Measurements from ENCODE around the gene WIPF3. TPM values are rescaled to one million over a fixed set of nuclear protein-coding genes. Genes with fewer than 3 reads are reported as not detected.

WIPF3 gene
- total and polyA plus RNA-seq, 2 of the 4 experiments (the other 2 are of a cell fraction), result not detected

DNA sequence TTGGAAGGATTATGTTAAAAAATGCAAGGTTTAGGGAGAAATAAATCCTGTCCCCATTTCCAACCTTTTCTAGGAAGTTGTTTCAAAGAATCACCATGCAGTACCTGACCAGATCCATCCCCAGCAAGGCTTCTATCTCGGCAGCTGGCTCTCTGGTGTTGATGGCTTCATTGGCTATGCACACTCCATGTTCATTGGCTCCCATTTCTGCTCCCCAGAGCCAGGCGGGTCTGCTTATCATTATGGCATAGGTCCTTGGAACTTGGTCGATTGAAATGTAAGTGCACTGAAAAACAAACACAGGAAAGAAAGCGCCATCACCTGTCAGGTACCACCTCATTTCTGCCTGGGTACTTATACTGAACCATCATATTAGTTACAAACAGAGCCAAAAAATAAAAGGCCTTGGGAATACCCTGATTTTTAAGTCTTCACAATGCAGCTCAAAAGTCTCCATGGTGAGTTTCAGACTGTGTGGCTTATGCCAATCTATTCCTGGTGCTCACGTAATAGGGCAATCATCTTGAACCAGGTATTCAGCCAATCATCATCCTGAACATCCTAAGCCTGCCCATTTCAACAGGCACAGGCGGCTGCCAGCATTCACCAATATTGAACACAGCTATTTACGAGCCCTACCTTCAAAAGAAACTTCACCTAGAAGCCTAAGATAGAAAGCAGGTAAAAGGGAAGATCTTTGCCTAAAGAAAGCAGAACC is 148.9 kb downstream of the WIPF3 start:
- TF ChIP-seq MXI1 (IDR thresholded peaks at IDR 0.05; ENCODE audit: borderline replicate concordance, low read depth, low read length) (no peak), CHD1 (IDR thresholded peaks at IDR 0.05; ENCODE audit: low read depth, low read length) (no peak), MAZ (IDR thresholded peaks at IDR 0.05; ENCODE audit: borderline replicate concordance, low read depth, low read length) (no peak), POLR2A (IDR thresholded peaks at IDR 0.05; ENCODE audit: low read depth, low read length) (no peak), MAFK (IDR thresholded peaks at IDR 0.05; ENCODE audit: low read depth, low read length) (no peak), RAD21 (IDR thresholded peaks at IDR 0.05; ENCODE audit: low read length) (no peak), RCOR1 (IDR thresholded peaks at IDR 0.05; ENCODE audit: insufficient replicate concordance, low read length) (no peak), BHLHE40 (IDR thresholded peaks at IDR 0.05; ENCODE audit: low read depth, low read length) (no peak), RFX5 (IDR thresholded peaks at IDR 0.05; ENCODE audit: low read depth, low read length) (no peak), NFE2L2 (IDR thresholded peaks at IDR 0.05; ENCODE audit: low read depth, low read length) (no peak)
- TF ChIP-seq, protein P1, sequence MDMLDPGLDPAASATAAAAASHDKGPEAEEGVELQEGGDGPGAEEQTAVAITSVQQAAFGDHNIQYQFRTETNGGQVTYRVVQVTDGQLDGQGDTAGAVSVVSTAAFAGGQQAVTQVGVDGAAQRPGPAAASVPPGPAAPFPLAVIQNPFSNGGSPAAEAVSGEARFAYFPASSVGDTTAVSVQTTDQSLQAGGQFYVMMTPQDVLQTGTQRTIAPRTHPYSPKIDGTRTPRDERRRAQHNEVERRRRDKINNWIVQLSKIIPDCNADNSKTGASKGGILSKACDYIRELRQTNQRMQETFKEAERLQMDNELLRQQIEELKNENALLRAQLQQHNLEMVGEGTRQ (IDR thresholded peaks at IDR 0.05; ENCODE audit: low read depth, low read length), result no peak
- no CpG with 5 or more reads among the region's 7 CpGs for WGBS, 2 experiments (ENCODE audit: extremely low coverage in 2 of 2, insufficient read length in 1 of 2)
- Histone ChIP-seq H3K14ac (replicated peaks; ENCODE audit: low read depth, low read length) (no peak overlapping the region), H4K20me1 (ENCODE audit: insufficient read depth, low read length) (peaks cover 34% of the 10 kb centered on the region; the same call in 1 of the 2 replicates), H3K4me3 (ENCODE audit: insufficient read depth, low read depth, low read length) (no peak overlapping the region), H3K18ac (ENCODE audit: low read depth, low read length) (no peak overlapping the region), H2AK5ac (ENCODE audit: low read depth, low read length) (no peak overlapping the region), H2BK5ac (ENCODE audit: low read depth, low read length, poor library complexity, severe bottlenecking) (no peak overlapping the region), H3K4me2 (ENCODE audit: low read depth, low read length) (no peak overlapping the region), H3K27me3 (ENCODE audit: control insufficient read depth, insufficient read depth, low read length) (no peaks in the 10 kb centered on the region), H3K27ac (ENCODE audit: insufficient read depth, low read length) (no peak overlapping the region), H3K4me1 (ENCODE audit: control insufficient read depth, insufficient read depth, low read length) (no peaks in the 10 kb centered on the region), H3K4ac (ENCODE audit: low read depth, low read length) (no peak overlapping the region), H3K79me1 (ENCODE audit: low read depth in 1 of 2, low read length in 2 of 2) (peaks cover 23 to 66% of the 10 kb centered on the region in 2 experiments), H3K9me1 (ENCODE audit: insufficient read depth, low read length) (peaks cover 14% of the 10 kb centered on the region; the same call in 1 of the 2 replicates), H2BK120ac (ENCODE audit: low read depth, low read length) (no peak overlapping the region), H4K8ac (ENCODE audit: low read depth in 2 of 2, low read length in 2 of 2) (no peak overlapping the region), H3K23ac (ENCODE audit: low read depth, low read length) (no peak overlapping the region), H3K36me3 (ENCODE audit: control insufficient read depth, insufficient read depth, low read length) (peaks cover 35% of the 10 kb centered on the region), H2AK9ac (replicated peaks; ENCODE audit: low read depth, low read length, poor library complexity) (no peak overlapping the region), H2AFZ (replicated peaks; ENCODE audit: low read length, poor library complexity) (no peak overlapping the region), H2BK15ac (ENCODE audit: low read depth, low read length) (no peak overlapping the region), H3K56ac (ENCODE audit: extremely low read depth, insufficient read depth, low read length) (no peak overlapping the region), H4K91ac (ENCODE audit: insufficient read depth, low read depth, low read length) (no peak overlapping the region), H2BK20ac (ENCODE audit: low read depth, low read length) (no peak overlapping the region), H3K9ac (ENCODE audit: low read depth, low read length) (no peak overlapping the region), H4K5ac (ENCODE audit: low read depth, low read length) (no peak overlapping the region), H3K9me3 (ENCODE audit: control insufficient read depth, insufficient read depth, low read length) (no peaks in the 10 kb centered on the region)
- ATAC-seq (ENCODE audit: low read depth), result no peak
- dilution Hi-C loops (cut with HindIII; ENCODE audit: low sequenced_read_pairs, unreplicated experiment), result no loop called here
- in situ Hi-C loops (cut with MboI; ENCODE audit: low sequenced_read_pairs), result no loop called here
- ChIA-PET CTCF (no interaction called here), POLR2A (ENCODE audit: unreplicated experiment) (no interaction called here)
- BruUV-seq (replicated peaks), result no TSS peak
- intact Hi-C loops (cut with micrococcal nuclease), result no loop called here
- DNase-seq, result no peak

All from IMR-90 (cell line).